G401.6 (cell line): ENCODE measurements around the gene ZXDC.

ENCODE experiments used
- FAIRE-seq: peaks from 2 replicates; lab custom pipeline; 2012; peaks lifted over from hg19 to GRCh38; lab: Jason Lieb, UNC

ZXDC gene

GRCh38 chr3:126393563-126393962 is 82.1 kb downstream of the ZXDC start:
- FAIRE-seq = no peak

GRCh38 chr3:126392246-126392645 is 83.4 kb downstream of the ZXDC start:
- FAIRE-seq = no peak

- no peak for FAIRE-seq
Measured at GRCh38 chr3:126391631-126392030, 84.1 kb downstream of the ZXDC start.

- no peak for FAIRE-seq
Measured at GRCh38 chr3:126390751-126391150, 84.9 kb downstream of the ZXDC start.

- no peak for FAIRE-seq
Measured at GRCh38 chr3:126390201-126390600, 85.5 kb downstream of the ZXDC start.

GRCh38 chr3:126389794-126390146 is 85.9 kb downstream of the ZXDC start:
- FAIRE-seq = no peak

GRCh38 chr3:126389112-126389793 is 86.4 kb downstream of the ZXDC start:
- no peak for FAIRE-seq
